GM23338 (cell line): Measurements from ENCODE around the gene CAMTA1.

ENCODE experiments used
- CREB1 ChIP-seq: fragments of 250-450 bp; sonication (Bioruptor Pico); IDR thresholded peaks from 2 replicates; pipeline ENCODE4 v1.5.0; 2020; ENCODE audit warnings: low read depth, mild to moderate bottlenecking, moderate library complexity
- CTCF ChIP-seq, 2 experiments: fragments of 200-600 bp in 1 of 2; sonication (generic) in 1 of 2; conservative IDR thresholded peaks; 2 replicates each; pipeline versions ENCODE4 v1.5.1 to v1.6.1; 2016 to 2017; ENCODE audit warnings: antibody characterized with exemption in 2 of 2, low read depth in 2 of 2, mild to moderate bottlenecking in 2 of 2, moderate library complexity in 1 of 2
- EZH2 ChIP-seq: fragments of 200-600 bp; sonication (generic); IDR thresholded peaks from one replicate; pipeline ENCODE4 v1.8.0; 2017; ENCODE audit warnings: antibody characterized with exemption, mild to moderate bottlenecking, low read depth; ENCODE audit not compliant: unreplicated experiment
- EZH2phosphoT487 ChIP-seq: fragments of 200-600 bp; sonication (generic); IDR thresholded peaks from one replicate; pipeline ENCODE4 v1.8.1; 2018; ENCODE audit warnings: antibody characterized with exemption; ENCODE audit not compliant: unreplicated experiment
- POLR2AphosphoS5 ChIP-seq: IDR thresholded peaks from 2 replicates; pipeline ENCODE4 v1.6.1; 2016; ENCODE audit warnings: antibody characterized with exemption, low read depth
- STAT1 ChIP-seq: IDR thresholded peaks from one replicate; pipeline ENCODE4 v1.6.1; 2016; ENCODE audit warnings: antibody characterized with exemption; ENCODE audit not compliant: unreplicated experiment
- TF ChIP-seq, protein P1 (sequence below): IDR thresholded peaks from one replicate; pipeline ENCODE4 v1.6.1; 2018; ENCODE audit warnings: antibody characterized with exemption; ENCODE audit not compliant: unreplicated experiment

- TF ChIP-seq POLR2AphosphoS5 (no peak), CTCF (conservative IDR thresholded peaks at IDR 0.05; ENCODE audit: low read depth in 2 of 2) (no peak), EZH2phosphoT487 (no peak), EZH2 (no peak), STAT1 (no peak), CREB1 (no peak)
- TF ChIP-seq, protein P1, sequence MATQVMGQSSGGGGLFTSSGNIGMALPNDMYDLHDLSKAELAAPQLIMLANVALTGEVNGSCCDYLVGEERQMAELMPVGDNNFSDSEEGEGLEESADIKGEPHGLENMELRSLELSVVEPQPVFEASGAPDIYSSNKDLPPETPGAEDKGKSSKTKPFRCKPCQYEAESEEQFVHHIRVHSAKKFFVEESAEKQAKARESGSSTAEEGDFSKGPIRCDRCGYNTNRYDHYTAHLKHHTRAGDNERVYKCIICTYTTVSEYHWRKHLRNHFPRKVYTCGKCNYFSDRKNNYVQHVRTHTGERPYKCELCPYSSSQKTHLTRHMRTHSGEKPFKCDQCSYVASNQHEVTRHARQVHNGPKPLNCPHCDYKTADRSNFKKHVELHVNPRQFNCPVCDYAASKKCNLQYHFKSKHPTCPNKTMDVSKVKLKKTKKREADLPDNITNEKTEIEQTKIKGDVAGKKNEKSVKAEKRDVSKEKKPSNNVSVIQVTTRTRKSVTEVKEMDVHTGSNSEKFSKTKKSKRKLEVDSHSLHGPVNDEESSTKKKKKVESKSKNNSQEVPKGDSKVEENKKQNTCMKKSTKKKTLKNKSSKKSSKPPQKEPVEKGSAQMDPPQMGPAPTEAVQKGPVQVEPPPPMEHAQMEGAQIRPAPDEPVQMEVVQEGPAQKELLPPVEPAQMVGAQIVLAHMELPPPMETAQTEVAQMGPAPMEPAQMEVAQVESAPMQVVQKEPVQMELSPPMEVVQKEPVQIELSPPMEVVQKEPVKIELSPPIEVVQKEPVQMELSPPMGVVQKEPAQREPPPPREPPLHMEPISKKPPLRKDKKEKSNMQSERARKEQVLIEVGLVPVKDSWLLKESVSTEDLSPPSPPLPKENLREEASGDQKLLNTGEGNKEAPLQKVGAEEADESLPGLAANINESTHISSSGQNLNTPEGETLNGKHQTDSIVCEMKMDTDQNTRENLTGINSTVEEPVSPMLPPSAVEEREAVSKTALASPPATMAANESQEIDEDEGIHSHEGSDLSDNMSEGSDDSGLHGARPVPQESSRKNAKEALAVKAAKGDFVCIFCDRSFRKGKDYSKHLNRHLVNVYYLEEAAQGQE, result no peak
Measured at GRCh38 chr1:6893388-6893787, 108.1 kb downstream of the CAMTA1 start.
